PC-9 (cell line): ENCODE results near the gene TBC1D13.

ENCODE experiments used
- CTCF ChIP-seq: fragments of 200-600 bp; sonication (generic); conservative IDR thresholded peaks from 2 replicates; pipeline ENCODE4 v1.6.1; 2017; ENCODE audit warnings: mixed run types, antibody characterized with exemption, mild to moderate bottlenecking, moderate library complexity
- EZH2 ChIP-seq: fragments of 200-600 bp; sonication (generic); IDR thresholded peaks from 2 replicates; pipeline ENCODE4 v1.8.0; 2017; ENCODE audit warnings: antibody characterized with exemption, low read depth

GRCh38 chr9:128786681-128787601, at the start of gene TBC1D13:
- no peak for TF ChIP-seq CTCF
- TF ChIP-seq EZH2: no peak
